Subcutaneous adipose tissue (tissue), 4 donors: ENCODE results near the gene MTLN. TPM values are rescaled to one million over a fixed set of nuclear protein-coding genes. Genes with fewer than 3 reads are reported as not detected.

Experiments
- total RNA-seq, 4 donors: library from RNA; depleted of rRNA; stranded (reverse); fragments of >200 nt; gene quantifications; one replicate each; pipeline ENCODE4 v1.1.0, GENCODE V29; 2016
- TF ChIP-seq, protein P1 (sequence below): fragments of 450-650 bp; IDR thresholded peaks from one replicate; pipeline ENCODE4 v1.5.1; 2016; ENCODE audit warnings: low read depth, mild to moderate bottlenecking, control low read depth, antibody characterized with exemption, moderate library complexity

The MTLN gene
- total RNA-seq, 4 donors from 2014 or later = 80.2 to 159 (median 131) TPM

DNA sequence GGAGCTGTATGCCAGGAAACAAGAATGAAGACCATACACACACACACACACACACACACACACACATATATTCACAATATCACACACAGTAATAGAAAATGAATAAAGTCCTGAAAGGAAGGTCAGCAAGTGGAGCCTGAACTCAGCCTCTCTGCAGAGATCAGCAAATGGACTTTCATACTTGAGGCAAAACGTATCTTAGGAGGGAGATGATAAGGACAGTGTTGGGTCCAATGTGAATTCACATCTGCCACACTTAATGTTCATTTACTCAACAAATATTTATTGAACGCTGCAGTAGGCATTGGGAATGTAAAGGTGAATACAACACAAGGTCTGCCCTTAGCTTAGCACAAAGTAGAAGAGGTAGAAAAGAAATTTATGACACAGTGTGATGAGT is 2.7 kb upstream of the MTLN start:
- TF ChIP-seq, protein P1, sequence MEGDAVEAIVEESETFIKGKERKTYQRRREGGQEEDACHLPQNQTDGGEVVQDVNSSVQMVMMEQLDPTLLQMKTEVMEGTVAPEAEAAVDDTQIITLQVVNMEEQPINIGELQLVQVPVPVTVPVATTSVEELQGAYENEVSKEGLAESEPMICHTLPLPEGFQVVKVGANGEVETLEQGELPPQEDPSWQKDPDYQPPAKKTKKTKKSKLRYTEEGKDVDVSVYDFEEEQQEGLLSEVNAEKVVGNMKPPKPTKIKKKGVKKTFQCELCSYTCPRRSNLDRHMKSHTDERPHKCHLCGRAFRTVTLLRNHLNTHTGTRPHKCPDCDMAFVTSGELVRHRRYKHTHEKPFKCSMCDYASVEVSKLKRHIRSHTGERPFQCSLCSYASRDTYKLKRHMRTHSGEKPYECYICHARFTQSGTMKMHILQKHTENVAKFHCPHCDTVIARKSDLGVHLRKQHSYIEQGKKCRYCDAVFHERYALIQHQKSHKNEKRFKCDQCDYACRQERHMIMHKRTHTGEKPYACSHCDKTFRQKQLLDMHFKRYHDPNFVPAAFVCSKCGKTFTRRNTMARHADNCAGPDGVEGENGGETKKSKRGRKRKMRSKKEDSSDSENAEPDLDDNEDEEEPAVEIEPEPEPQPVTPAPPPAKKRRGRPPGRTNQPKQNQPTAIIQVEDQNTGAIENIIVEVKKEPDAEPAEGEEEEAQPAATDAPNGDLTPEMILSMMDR = no peak

DNA sequence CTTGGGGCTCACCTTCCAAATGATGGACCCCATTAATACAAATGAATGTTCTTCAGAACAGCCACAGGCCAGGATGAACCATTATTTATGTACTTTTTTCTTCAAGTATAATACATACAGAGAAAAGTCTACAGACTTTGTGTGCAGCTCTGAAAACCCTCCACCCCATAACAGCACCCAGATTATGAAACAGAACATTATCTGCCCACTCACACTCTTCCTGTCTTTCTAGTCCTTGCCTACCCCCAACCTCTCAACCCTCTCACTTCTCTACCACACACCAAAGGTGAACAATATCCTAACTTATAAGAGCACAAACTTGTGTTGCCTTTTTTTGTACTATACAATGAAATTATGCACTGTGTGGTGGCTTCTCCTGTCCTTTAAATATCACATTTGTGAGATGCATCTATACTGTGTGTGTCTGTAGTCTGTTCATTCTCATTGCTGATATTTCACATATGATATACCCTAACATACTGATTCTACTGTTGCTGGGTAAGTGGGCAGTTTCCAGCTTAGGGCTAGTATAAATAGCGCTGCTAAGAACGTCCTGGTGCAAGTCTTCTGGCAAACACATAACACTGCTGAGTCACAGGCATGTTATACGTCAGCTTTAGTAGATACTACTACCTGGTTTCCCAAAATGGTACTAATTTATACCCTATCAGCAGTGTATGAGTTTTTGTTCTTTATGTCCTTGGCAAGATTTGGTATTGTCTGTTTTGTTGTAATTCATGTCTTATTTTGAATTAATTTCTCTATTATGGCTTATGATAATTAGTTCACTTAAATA is 6.5 kb downstream of the MTLN start:
- TF ChIP-seq, protein P1 = no peak

- TF ChIP-seq, protein P1 = no peak
Measured at GRCh38 chr2:110204408-110205385, 7.7 kb downstream of the MTLN start, which contains the start of gene NPHP1. Gene NPHP1 (minus strand): TSS chr2:110205013. CDS start chr2:110204968, 45 bp downstream.

- TF ChIP-seq, protein P1 = no peak
Measured at GRCh38 chr2:110198016-110198415, 14.3 kb downstream of the MTLN start.

GRCh38 chr2:110197452-110197851 is 14.9 kb downstream of the MTLN start:
- TF ChIP-seq, protein P1 = no peak

DNA sequence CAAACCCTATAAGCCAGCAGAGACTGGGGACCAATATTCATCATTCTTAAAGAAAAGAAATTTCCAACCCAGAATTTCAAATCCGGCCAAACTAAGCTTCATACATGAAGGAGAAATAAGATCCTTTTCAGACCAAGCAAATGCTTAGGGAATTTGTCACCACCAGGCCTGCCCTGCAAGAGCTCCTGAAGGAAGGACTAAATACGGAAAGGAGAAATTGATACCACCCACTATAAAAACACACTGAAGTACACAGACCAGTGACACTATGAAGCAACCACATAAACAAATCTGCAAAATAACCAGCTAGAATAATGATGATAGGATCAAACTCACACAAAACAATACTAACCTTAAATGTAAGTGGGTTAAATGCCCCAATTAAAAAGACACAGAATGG is 29.9 kb downstream of the MTLN start:
- TF ChIP-seq, protein P1 = no peak

- TF ChIP-seq, protein P1 = no peak
Measured at GRCh38 chr2:110180036-110180435, 32.3 kb downstream of the MTLN start.
